MM.1S (cell line): Measurements from ENCODE around the gene MTREX.

ENCODE experiments used
- CTCF ChIP-seq: fragments of 300-600 bp; sonication (generic); IDR thresholded peaks from 2 replicates; pipeline ENCODE4 v1.5.1; 2016; ENCODE audit warnings: antibody characterized with exemption, low read length, mixed read lengths
- EZH2 ChIP-seq: fragments of 300-600 bp; sonication (generic); optimal IDR thresholded peaks from 2 replicates; pipeline ENCODE3; 2017; ENCODE audit warnings: low read depth, mild to moderate bottlenecking, antibody characterized with exemption, low read length, mixed read lengths
- EZH2phosphoT487 ChIP-seq: fragments of 300-600 bp; sonication (generic); IDR thresholded peaks from 2 replicates; pipeline ENCODE4 v1.6.1; 2018; ENCODE audit warnings: antibody characterized with exemption, low read length

- TF ChIP-seq CTCF (no peak), EZH2phosphoT487 (no peak), EZH2 (no peak)
These were observed 102.0 kb downstream of the MTREX start for GRCh38 chr5:55409775-55410174.
